Measurements from ENCODE around the gene VWA5A. TPM values are rescaled to one million over a fixed set of nuclear protein-coding genes. Genes with fewer than 3 reads are reported as not detected.

VWA5A gene
- total RNA-seq, 4 donors from 2014 or later, result 10.9 to 31.0 (median 15.0) TPM

DNA sequence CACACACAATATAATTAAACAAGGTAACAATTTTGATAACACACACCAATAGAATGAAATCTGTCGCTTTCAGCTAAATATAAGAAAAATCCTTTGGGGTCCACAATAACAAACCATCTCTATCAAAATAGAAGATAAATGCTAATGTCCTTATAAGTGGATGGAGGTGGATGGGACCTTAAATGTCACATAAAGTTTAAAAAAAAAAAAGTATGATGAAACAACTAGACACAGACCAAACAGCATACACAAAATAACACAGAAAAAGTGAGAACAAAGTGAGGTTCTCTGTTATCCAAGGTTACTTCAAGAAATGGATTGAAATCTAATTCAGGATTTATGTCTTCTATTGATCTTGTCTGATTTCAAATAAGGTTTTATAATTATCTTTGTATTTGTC is 57.3 kb downstream of the VWA5A start:
- Histone ChIP-seq H3K27ac (no peak overlapping the region), H3K4me1 (no peaks in the 10 kb centered on the region), H3K4me3 (no peak overlapping the region), H3K36me3 (no peaks in the 10 kb centered on the region), H3K27me3 (no peaks in the 10 kb centered on the region), H3K9me3 (no peaks in the 10 kb centered on the region)
- TF ChIP-seq POLR2A (IDR thresholded peaks at IDR 0.05), result no peak
- TF ChIP-seq, protein P1, sequence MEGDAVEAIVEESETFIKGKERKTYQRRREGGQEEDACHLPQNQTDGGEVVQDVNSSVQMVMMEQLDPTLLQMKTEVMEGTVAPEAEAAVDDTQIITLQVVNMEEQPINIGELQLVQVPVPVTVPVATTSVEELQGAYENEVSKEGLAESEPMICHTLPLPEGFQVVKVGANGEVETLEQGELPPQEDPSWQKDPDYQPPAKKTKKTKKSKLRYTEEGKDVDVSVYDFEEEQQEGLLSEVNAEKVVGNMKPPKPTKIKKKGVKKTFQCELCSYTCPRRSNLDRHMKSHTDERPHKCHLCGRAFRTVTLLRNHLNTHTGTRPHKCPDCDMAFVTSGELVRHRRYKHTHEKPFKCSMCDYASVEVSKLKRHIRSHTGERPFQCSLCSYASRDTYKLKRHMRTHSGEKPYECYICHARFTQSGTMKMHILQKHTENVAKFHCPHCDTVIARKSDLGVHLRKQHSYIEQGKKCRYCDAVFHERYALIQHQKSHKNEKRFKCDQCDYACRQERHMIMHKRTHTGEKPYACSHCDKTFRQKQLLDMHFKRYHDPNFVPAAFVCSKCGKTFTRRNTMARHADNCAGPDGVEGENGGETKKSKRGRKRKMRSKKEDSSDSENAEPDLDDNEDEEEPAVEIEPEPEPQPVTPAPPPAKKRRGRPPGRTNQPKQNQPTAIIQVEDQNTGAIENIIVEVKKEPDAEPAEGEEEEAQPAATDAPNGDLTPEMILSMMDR (IDR thresholded peaks at IDR 0.05), result no peak
- intact Hi-C loops (cut with DNase I; ENCODE audit: low total_unique reads), result no loop called here
- DNase-seq, result no peak

DNA sequence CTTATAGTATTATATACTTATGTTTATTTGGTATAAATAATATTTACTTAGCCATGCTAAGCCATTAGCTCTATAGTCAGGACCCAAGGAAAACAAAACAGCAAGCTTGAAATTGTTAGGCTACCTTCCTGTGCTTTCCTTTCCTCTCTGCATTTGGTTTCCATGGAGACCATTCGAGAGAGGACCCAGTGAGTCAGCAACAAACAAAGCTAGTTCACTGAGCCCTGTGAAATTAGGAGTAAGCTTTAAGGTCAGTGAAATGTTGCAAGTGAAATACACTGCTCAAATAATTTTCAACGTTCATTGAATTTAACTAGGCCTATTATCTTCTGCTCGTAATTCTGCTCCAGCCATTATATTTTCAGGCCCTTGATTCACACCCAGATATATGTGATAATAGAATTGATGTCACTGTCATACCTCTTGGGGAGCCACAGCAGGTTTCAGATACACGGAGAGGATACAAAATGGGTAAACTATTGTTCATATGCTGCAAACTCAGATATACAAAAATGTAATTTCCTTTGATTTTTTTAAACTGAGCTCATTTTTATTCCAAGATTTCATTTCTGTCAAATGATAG is 58.8 kb downstream of the VWA5A start:
- no peaks in the 10 kb centered on the region for H3K36me3 ChIP-seq
- no peaks in the 10 kb centered on the region for H3K9me3 ChIP-seq
- TF ChIP-seq POLR2A (IDR thresholded peaks at IDR 0.05), result no peak
- TF ChIP-seq, protein P1 (IDR thresholded peaks at IDR 0.05), result no peak
- H3K27me3 ChIP-seq, result no peaks in the 10 kb centered on the region
- DNase-seq, result no peak
- no peaks in the 10 kb centered on the region for H3K4me1 ChIP-seq
- intact Hi-C loops (cut with DNase I; ENCODE audit: low total_unique reads), result no loop called here
- no peak overlapping the region for H3K4me3 ChIP-seq
- no peak overlapping the region for H3K27ac ChIP-seq

DNA sequence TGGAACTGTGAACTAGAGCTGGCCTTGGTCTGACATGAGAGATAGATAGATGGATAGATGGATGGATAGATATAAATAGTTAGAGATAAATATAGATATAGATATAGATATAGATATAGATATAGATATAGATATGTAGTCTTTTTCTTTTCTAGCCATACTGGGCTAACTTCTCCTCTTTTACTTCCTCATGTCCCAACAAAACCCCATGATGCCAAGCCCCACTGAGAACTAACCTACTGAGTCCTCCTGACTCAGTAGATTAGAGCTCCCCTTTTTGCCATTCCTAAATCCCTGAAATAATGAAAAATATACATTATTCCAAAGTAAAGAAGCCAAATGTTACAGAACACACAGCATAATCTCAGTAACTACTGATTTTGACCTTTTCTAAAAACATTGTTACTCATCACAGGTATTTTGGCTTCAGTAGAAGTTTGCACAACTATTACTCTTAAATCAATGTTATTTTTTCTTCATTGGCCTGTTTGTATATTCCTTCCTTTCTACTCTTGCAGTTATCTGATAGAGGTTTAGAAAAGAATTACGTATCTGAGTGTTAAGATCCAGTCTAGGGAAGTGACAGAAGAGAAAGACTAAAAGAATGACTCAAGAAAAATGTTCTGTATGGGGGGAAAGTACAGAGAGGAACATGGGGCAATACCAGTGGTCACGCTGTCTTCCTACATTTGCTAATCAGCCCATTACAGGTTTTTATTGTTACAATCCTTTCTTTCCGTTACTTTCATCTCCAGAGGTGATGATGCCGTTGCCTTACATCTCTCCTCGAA is 61.9 kb downstream of the VWA5A start:
- no peak for DNase-seq
- intact Hi-C loops (cut with DNase I; ENCODE audit: low total_unique reads), result no loop called here
- H3K27ac ChIP-seq, result no peak overlapping the region
- H3K4me3 ChIP-seq, result no peak overlapping the region
- TF ChIP-seq, protein P1 (IDR thresholded peaks at IDR 0.05), result no peak
- no peak for TF ChIP-seq POLR2A (IDR thresholded peaks at IDR 0.05)
- H3K9me3 ChIP-seq, result no peaks in the 10 kb centered on the region
- no peaks in the 10 kb centered on the region for H3K27me3 ChIP-seq
- no peaks in the 10 kb centered on the region for H3K4me1 ChIP-seq
- H3K36me3 ChIP-seq, result no peaks in the 10 kb centered on the region

DNA sequence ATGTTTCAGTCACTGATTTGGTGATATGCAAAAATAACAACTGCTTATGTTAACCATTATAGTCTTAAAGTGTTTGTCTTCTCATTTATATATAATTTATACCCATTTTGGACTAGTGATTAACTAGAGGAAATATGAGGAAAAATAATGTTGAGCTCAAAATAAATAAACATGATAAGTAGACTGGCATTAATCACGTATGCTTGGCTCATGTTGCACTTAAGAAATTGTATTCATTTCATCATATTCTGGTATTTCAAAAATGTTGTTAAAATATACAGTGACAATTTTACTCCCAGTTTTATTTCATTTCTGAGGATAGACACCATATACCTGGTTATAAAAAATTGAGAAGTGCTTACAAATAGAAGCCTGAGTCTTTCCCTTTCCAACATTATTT is 64.1 kb downstream of the VWA5A start:
- DNase-seq, result no peak
- TF ChIP-seq, protein P1 (IDR thresholded peaks at IDR 0.05), result no peak
- TF ChIP-seq POLR2A (IDR thresholded peaks at IDR 0.05), result no peak
- H3K27me3 ChIP-seq, result no peaks in the 10 kb centered on the region
- no peak overlapping the region for H3K27ac ChIP-seq
- intact Hi-C loops (cut with DNase I; ENCODE audit: low total_unique reads), result no loop called here
- H3K36me3 ChIP-seq, result no peaks in the 10 kb centered on the region
- H3K4me1 ChIP-seq, result no peaks in the 10 kb centered on the region
- no peak overlapping the region for H3K4me3 ChIP-seq
- no peaks in the 10 kb centered on the region for H3K9me3 ChIP-seq

DNA sequence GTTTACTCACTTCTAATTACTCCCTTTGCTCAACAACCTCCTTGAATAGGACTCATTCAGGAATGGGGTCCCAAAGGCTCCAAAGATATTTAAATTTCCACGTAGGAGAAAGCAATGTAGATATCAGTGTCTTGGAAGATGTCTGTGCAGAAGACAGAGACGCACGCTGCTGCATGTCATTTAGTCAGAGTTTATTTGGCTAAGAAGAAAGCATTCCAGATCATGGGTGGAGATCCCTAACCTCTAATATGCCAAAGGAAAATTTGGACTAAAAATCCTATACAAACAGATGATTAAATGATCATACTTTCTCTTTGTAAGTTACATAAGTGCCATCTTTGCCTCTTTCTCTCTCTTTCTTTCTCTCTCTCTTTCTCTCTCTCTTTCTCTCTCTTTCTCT is 67.8 kb downstream of the VWA5A start, which contains the start of gene OR10D3:
Gene OR10D3 (plus strand): TSS at position 278 of the 400 bp plus-strand sequence. CDS start 1,925 bp downstream, outside the sequence.
- intact Hi-C loops (cut with DNase I; ENCODE audit: low total_unique reads), result no loop called here
- Histone ChIP-seq H3K27ac (no peak within 1 kb of the TSS), H3K27me3 (no peaks in the 10 kb centered on the region), H3K36me3 (no peaks in the 10 kb centered on the region), H3K4me3 (no peak within 1 kb of the TSS), H3K9me3 (no peaks in the 10 kb centered on the region), H3K4me1 (no peaks in the 10 kb centered on the region)
- TF ChIP-seq, protein P1 (IDR thresholded peaks at IDR 0.05), result no peak
- no peak for TF ChIP-seq POLR2A (IDR thresholded peaks at IDR 0.05)
- no peak for DNase-seq

All from uterus (tissue), 4 donors.